Heart left ventricle (tissue), 13 donors: ENCODE data around the gene PMS2.

Experiments used
- CTCF ChIP-seq, 12 donors: fragments of 200-600 bp; sonication (generic) in 4 of 12; IDR thresholded peaks; one replicate each; pipeline versions ENCODE4 v1.5.0 to v1.8.0; 2018 to 2022; ENCODE audit warnings: antibody characterized with exemption in 12 of 12, mild to moderate bottlenecking in 5 of 12
- POLR2A ChIP-seq, 2 donors: fragments of 450-650 bp; IDR thresholded peaks; one replicate each; pipeline ENCODE4 v1.6.1; 2017; ENCODE audit warnings: antibody characterized with exemption in 2 of 2, mild to moderate bottlenecking in 2 of 2, moderate library complexity in 2 of 2
- donor health status: ischemic (EF 13 %, LVEDD 7.1; RV severe dilation, severe dysfunction).
- donor health status: DM: no; HTN: yes; CAD: no.
- donor health status: DM: no; HTN: no; CAD: no.
- donor health status: ischemic (EF 25% LVEDD 6.9; RV normal size, moderate dysfunction).
- donor health status: ischemic (EF 25% LVEDD 5.7; RV mildly dilated, moderate dysfunction).
- donor health status: ischemic (EF 35%, LVEDD 5.7; RV mildly dilated, moderate dysfunction).
- donor health status: nonischemic (EF 11% LVEDD 7.7; RV severe dilation, severe dysfunction).
- donor health status: DM: yes; HTN: yes; CAD: no.
- donor health status: PGD.
- donor health status: ischemic (EF 29% LVEDD 5.4; RV normal size, mild dysfunction).
- donor health status: nonischemic (EF 23%, LVEDD 6.1; RV moderate dilation, normal function).

GRCh38 chr7:5997210-5997808, 11.5 kb downstream of the PMS2 start:
- no peak for TF ChIP-seq POLR2A (IDR thresholded peaks at IDR 0.05)
- peak; percentile 31 to 79 (median 66) for TF ChIP-seq CTCF (IDR thresholded peaks at IDR 0.05)
